ENCODE data around the gene BTN2A1. TPM values are rescaled to one million over a fixed set of nuclear protein-coding genes. Genes with fewer than 3 reads are reported as not detected.

The BTN2A1 gene
- total and polyA plus RNA-seq, 2 of the 13 experiments (the other 11 are each of a cell fraction or from before 2014, with no cell fraction given): 16.4 to 30.4 TPM

DNA sequence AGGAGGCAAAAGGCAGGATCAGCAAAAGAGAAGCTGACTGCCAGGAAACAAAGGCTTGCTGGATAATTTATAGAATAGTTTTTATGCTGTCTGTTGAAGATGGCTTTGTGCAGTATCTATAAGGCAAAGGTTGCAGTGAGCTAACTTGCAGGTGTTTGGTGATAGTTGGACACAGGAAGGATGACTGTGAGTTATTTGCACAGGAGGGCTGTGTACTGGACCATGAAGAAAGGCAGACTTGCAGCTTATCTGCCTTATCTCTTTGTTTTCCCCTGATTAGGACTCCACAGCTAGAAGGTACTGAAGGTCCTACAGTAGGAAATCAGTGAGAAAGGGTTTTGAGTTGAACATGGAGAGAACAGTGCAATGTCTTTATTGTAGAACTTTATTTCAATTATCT, 44.4 kb downstream of the BTN2A1 start (continued):
- no peak for TF ChIP-seq MYC (CRISPR knock-in tag; IDR thresholded peaks at IDR 0.05; ENCODE audit: borderline replicate concordance)
- TF ChIP-seq KDM4B (CRISPR knock-in tag; IDR thresholded peaks at IDR 0.05): no peak
- no peak for TF ChIP-seq USF2 (IDR thresholded peaks at IDR 0.05; ENCODE audit: low read depth, low read length)
- no peak for TF ChIP-seq USF2 (CRISPR knock-in tag; IDR thresholded peaks at IDR 0.05; ENCODE audit: borderline replicate concordance)
- TF ChIP-seq SRSF4 (IDR thresholded peaks at IDR 0.05; ENCODE audit: low read depth, low read length, poor library complexity, severe bottlenecking): no peak
- TF ChIP-seq, protein P1, sequence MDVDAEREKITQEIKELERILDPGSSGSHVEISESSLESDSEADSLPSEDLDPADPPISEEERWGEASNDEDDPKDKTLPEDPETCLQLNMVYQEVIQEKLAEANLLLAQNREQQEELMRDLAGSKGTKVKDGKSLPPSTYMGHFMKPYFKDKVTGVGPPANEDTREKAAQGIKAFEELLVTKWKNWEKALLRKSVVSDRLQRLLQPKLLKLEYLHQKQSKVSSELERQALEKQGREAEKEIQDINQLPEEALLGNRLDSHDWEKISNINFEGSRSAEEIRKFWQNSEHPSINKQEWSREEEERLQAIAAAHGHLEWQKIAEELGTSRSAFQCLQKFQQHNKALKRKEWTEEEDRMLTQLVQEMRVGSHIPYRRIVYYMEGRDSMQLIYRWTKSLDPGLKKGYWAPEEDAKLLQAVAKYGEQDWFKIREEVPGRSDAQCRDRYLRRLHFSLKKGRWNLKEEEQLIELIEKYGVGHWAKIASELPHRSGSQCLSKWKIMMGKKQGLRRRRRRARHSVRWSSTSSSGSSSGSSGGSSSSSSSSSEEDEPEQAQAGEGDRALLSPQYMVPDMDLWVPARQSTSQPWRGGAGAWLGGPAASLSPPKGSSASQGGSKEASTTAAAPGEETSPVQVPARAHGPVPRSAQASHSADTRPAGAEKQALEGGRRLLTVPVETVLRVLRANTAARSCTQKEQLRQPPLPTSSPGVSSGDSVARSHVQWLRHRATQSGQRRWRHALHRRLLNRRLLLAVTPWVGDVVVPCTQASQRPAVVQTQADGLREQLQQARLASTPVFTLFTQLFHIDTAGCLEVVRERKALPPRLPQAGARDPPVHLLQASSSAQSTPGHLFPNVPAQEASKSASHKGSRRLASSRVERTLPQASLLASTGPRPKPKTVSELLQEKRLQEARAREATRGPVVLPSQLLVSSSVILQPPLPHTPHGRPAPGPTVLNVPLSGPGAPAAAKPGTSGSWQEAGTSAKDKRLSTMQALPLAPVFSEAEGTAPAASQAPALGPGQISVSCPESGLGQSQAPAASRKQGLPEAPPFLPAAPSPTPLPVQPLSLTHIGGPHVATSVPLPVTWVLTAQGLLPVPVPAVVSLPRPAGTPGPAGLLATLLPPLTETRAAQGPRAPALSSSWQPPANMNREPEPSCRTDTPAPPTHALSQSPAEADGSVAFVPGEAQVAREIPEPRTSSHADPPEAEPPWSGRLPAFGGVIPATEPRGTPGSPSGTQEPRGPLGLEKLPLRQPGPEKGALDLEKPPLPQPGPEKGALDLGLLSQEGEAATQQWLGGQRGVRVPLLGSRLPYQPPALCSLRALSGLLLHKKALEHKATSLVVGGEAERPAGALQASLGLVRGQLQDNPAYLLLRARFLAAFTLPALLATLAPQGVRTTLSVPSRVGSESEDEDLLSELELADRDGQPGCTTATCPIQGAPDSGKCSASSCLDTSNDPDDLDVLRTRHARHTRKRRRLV (CRISPR knock-in tag; IDR thresholded peaks at IDR 0.05): no peak
- no peak for TF ChIP-seq ELF1 (CRISPR knock-in tag; IDR thresholded peaks at IDR 0.05)
- TF ChIP-seq SMAD1 (CRISPR knock-in tag; IDR thresholded peaks at IDR 0.05; ENCODE audit: borderline replicate concordance, low read depth): no peak
- 0 out of 2 replicates have a peak, but pooled peaks have one; percentile 29 for TF ChIP-seq RXRB (CRISPR knock-in tag; IDR thresholded peaks at IDR 0.05; ENCODE audit: borderline replicate concordance)
- TF ChIP-seq KLF16 (CRISPR knock-in tag; IDR thresholded peaks at IDR 0.05): no peak
- no peak for TF ChIP-seq ZKSCAN5 (CRISPR knock-in tag; IDR thresholded peaks at IDR 0.05)
- TF ChIP-seq REXO4 (CRISPR knock-in tag; IDR thresholded peaks at IDR 0.05; ENCODE audit: borderline replicate concordance): no peak
- TF ChIP-seq, protein P2, sequence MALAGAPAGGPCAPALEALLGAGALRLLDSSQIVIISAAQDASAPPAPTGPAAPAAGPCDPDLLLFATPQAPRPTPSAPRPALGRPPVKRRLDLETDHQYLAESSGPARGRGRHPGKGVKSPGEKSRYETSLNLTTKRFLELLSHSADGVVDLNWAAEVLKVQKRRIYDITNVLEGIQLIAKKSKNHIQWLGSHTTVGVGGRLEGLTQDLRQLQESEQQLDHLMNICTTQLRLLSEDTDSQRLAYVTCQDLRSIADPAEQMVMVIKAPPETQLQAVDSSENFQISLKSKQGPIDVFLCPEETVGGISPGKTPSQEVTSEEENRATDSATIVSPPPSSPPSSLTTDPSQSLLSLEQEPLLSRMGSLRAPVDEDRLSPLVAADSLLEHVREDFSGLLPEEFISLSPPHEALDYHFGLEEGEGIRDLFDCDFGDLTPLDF (CRISPR knock-in tag; IDR thresholded peaks at IDR 0.05): no peak
- no peak for TF ChIP-seq CBX2 (IDR thresholded peaks at IDR 0.05; ENCODE audit: low read depth, low read length)
- TF ChIP-seq CBX2 (CRISPR knock-in tag; IDR thresholded peaks at IDR 0.05; ENCODE audit: low read depth): no peak
- TF ChIP-seq IRF1 (CRISPR knock-in tag; IDR thresholded peaks at IDR 0.05; ENCODE audit: low read depth): no peak
- no peak for TF ChIP-seq ZNF781 (CRISPR knock-in tag; IDR thresholded peaks at IDR 0.05; ENCODE audit: borderline replicate concordance, not compliant biosample characterization)
- TF ChIP-seq, protein P3, sequence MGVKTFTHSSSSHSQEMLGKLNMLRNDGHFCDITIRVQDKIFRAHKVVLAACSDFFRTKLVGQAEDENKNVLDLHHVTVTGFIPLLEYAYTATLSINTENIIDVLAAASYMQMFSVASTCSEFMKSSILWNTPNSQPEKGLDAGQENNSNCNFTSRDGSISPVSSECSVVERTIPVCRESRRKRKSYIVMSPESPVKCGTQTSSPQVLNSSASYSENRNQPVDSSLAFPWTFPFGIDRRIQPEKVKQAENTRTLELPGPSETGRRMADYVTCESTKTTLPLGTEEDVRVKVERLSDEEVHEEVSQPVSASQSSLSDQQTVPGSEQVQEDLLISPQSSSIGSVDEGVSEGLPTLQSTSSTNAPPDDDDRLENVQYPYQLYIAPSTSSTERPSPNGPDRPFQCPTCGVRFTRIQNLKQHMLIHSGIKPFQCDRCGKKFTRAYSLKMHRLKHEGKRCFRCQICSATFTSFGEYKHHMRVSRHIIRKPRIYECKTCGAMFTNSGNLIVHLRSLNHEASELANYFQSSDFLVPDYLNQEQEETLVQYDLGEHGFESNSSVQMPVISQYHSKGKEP (CRISPR knock-in tag; IDR thresholded peaks at IDR 0.05): no peak
- TF ChIP-seq HES4 (CRISPR knock-in tag; IDR thresholded peaks at IDR 0.05; ENCODE audit: borderline replicate concordance): no peak
